OCI-LY1 (cell line): ENCODE results near the gene MAP9.

Experiments
- CTCF ChIP-seq: fragments of 200-600 bp; sonication (generic), shearing (Covaris generic); IDR thresholded peaks from 2 replicates; pipeline ENCODE4 v1.5.1; 2017; ENCODE audit warnings: mild to moderate bottlenecking, antibody characterized with exemption, low read length, moderate library complexity, mixed read lengths
- EZH2 ChIP-seq: fragments of 200-600 bp; sonication (generic), shearing (Covaris generic); IDR thresholded peaks from 2 replicates; pipeline ENCODE4 v1.8.0; 2017; ENCODE audit warnings: borderline replicate concordance, mixed run types, mild to moderate bottlenecking, antibody characterized with exemption, low read length, moderate library complexity, mixed read lengths

- TF ChIP-seq CTCF (no peak), EZH2 (no peak)
Observed at GRCh38 chr4:155399974-155400697, 23.4 kb upstream of the MAP9 start.
